NK-92 (cell line): ENCODE results near the gene FZD10.

Experiments used
- DNase-seq: peaks from one replicate; lab custom pipeline; 2025; ENCODE audit not compliant: unreplicated experiment; lab: John Stamatoyannopoulos, UW

FZD10 gene

DNA sequence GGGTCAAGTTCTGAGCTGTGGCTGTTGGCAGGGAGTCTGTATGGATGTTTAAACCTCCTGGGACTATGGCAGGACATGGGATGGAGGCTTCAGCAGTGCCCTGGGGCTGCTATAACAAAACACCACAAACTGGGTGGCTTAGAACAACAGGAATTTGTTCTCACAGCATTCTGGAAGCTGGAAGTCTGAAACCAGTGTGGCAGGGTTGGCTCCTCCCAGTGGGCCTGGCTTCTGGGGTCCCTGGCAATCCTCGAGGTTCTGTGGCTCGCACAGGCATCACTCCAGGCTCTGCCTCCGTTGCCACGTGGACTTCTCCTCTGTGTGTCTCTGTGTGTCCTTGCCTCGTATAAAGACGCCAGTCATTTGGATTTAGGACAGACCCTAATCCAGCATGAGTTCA lies 39.9 kb downstream of the FZD10 start:
- DNase-seq, result no peak

DNA sequence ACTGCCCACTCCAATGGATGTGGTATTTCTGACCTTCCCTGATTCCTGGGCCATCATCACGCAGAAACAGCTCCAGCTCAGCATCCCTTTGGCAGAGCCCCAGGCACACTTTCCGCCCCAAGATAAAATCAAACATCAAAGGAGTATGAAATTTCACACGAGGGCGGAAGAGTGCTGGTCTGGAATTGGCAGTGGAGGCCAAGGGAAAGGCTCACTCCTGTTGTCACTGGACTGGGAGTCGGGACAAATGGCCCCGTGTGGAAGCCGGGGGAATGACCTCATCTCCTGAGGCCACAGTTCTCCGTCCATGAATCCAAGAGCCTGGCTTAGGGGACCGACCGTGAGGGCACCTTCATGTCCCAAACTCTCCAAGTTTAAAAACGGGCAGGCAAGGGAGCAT lies 40.9 kb downstream of the FZD10 start:
- no peak for DNase-seq

- no peak for DNase-seq
These were observed 42.3 kb downstream of the FZD10 start for GRCh38 chr12:130204541-130204953.

GRCh38 chr12:130205495-130205894 lies 43.2 kb downstream of the FZD10 start:
- no peak for DNase-seq

GRCh38 chr12:130212384-130212989 lies 50.2 kb downstream of the FZD10 start:
- no peak for DNase-seq

- DNase-seq, result no peak
These were observed 51.0 kb downstream of the FZD10 start for GRCh38 chr12:130213249-130213648.

- DNase-seq, result no peak
These were observed 52.6 kb downstream of the FZD10 start for GRCh38 chr12:130214686-130215395.
